ENCODE results near the gene DEK.
"Not testable (repeated sequence)": the region's sequence is repeated elsewhere in the genome, so short reads cannot be mapped to it uniquely, and the experiment has no call there.

The DEK gene

GRCh38 chr6:18192026-18192425 is 72.3 kb downstream of the DEK start:
- no peak for DNase-seq

GRCh38 chr6:18189196-18189595 is 75.1 kb downstream of the DEK start:
- DNase-seq: no peak

GRCh38 chr6:18187701-18188100 is 76.6 kb downstream of the DEK start:
- no peak for DNase-seq

GRCh38 chr6:18186540-18187250 is 77.6 kb downstream of the DEK start:
- no peak for DNase-seq

GRCh38 chr6:18186033-18186432 is 78.3 kb downstream of the DEK start:
- DNase-seq: no peak

- DNase-seq: no peak
These were observed 78.7 kb downstream of the DEK start for GRCh38 chr6:18185624-18186023.

- no peak for DNase-seq
These were observed 80.6 kb downstream of the DEK start for GRCh38 chr6:18183766-18184165.

GRCh38 chr6:18182568-18182967 is 81.8 kb downstream of the DEK start:
- no peak for DNase-seq

GRCh38 chr6:18179770-18180356 is 84.5 kb downstream of the DEK start:
- DNase-seq: peak in 7 of 14 donors; percentile 1 to 15 (median 6)

GRCh38 chr6:18178960-18179615 is 85.2 kb downstream of the DEK start:
- no peak for DNase-seq

- no peak for DNase-seq
These were observed 86.9 kb downstream of the DEK start for GRCh38 chr6:18177286-18177965.

GRCh38 chr6:18176198-18176597 is 88.1 kb downstream of the DEK start:
- not testable (repeated sequence) for DNase-seq
